Stimulated activated CD4-positive, alpha-beta T cell treated with anti-CD3 and anti-CD28 coated beads, TNF-alpha, amount 100 ng/mL, for 48 hours (primary cell): ENCODE data around the gene ABL2.

ENCODE experiments used
- DNase-seq, 3 donors: peaks; one replicate each; pipeline ENCODE4 v3.0.0-alpha.2; 2020; ENCODE audit warnings: low read depth in 3 of 3

Gene ABL2

GRCh38 chr1:179094818-179095217, 134.7 kb downstream of the ABL2 start:
- DNase-seq = no peak

- no peak for DNase-seq
Measured at GRCh38 chr1:179092896-179093461, 136.5 kb downstream of the ABL2 start.

DNA sequence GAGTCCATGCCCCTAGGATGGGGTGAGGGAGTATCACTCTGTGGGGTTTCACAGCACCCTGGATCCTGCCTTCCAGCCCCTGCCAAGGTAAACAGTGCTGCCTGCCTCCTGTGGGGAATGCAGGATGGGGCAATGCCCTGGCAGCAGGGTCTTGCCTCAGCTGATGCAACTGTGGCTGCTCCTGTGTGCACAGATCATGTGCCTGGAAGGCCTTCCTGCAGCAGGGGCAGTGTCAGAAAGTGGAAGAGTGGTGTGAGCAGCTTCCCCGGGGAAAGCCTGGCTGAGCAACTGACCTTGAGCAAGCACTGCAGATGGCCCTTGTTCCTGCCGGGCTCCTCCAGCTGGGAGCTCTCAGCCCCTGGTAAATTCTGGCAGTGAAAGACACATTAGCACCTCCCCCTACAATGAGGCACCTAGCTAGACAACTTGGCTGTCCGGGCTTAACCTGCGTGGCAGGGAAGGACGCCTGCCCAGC, 137.7 kb downstream of the ABL2 start:
- DNase-seq = no peak

DNA sequence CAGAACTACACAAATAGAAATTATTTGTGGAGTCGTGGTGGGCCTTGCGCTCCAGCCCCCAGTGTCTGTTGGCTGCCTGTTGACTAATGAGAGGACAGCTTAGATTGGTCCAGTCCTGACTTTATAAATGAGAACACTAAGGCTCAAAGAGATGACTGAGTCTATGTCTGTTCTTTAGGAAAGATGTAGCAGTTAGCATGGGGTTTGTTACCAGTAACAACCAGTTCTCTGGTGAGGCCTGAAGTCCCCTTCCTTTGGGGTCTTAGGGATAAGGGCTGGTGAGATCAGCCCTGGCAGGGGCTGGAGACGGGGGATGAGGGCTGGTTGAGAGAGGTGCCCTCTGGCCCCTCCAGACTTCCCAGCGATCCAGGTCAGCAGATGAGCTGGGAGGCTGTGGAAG, 138.6 kb downstream of the ABL2 start:
- no peak for DNase-seq

DNA sequence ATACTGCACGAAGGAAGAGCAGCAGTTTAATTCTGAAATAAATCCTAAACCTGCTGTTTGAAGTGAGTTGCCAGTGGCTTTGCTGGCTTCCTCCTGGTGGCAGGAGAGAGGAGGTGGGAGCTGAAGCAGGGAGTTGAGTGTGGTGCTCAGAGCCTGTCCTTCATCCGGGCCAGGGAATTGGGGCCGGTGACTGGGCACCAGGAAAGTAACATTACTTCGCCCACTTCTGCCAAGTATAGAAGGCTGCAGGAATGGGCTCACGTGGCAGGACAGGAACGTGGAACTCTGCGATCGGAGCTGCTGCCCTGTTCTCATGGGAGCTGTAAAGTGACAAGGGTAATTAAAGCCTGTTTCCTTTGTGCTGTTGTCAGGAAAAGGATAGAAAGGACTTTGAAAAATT, 139.0 kb downstream of the ABL2 start:
- DNase-seq = no peak

DNA sequence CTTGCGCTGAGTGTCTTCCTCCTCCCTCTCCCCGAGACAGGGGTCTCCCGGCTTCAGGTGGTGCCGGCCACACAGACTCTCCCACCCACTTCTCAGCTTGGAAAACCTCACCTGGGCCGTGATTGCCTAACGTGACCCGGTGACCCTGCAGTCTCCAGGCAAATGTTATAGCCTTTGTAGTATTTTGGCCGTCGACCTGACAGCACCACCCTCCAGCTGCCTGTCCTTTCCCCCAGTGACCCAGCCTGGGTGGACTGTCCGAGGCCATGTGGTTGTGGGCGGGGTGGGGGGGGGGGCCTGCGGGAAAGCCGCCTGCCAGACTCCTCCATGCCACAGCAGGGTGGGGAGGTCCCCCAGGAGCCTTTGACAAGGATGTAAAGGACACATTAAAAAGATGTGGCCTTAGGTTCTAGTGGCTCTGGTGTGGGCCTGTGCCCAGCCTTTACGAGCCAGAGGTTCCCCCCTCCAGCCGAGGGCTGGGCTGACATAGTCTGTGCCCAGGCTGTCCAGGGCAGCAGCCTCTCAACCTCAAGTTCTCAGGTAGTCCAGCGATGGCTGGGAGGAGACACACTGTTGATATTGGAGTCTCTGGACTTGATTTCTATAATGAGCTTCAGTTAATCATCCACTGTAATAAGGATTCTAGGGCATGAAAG, 139.5 kb downstream of the ABL2 start:
- DNase-seq = no peak

- DNase-seq = no peak
Measured at GRCh38 chr1:179087665-179088064, 141.8 kb downstream of the ABL2 start.

DNA sequence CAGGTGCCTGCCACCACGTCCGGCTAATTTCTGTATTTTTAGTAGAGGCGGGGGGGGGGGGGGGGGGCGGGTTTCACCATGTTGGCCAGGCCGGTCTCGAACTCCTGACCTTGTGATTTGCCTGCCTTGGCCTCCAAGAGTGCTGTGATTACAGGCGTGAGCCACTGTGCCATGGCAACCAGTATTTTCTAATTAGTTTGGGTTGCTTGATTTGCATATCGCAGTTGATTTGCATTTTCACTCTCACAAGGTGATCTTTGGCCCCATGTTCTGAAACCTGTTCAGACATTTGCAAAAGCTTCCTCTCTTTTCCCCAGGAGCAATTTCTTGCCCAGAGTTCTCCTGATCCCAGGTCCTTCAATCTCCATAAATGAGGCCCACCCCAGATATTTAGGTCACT, 145.9 kb downstream of the ABL2 start:
- no peak for DNase-seq

DNA sequence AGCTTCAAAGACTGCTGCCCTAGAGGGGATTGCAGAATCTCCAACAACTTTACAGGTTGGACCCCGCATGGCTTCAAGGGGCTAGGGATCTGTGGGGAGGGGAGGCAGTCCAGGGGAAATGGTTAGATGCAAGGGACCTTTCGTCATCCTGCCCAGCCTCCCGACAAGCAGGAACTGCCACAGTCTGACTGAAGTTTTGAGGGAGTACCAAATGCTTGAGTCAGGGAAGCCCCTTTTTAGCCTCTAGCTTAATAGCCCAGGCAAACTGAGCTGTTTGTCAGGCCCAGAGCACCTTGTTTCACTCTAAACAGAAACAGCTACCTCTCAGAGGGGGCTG, 146.5 kb downstream of the ABL2 start:
- DNase-seq = peak in 1 of 3 donors; percentile 8

- DNase-seq = peak in 1 of 3 donors; percentile 9
Measured at GRCh38 chr1:179082333-179082998, 147.0 kb downstream of the ABL2 start.

DNA sequence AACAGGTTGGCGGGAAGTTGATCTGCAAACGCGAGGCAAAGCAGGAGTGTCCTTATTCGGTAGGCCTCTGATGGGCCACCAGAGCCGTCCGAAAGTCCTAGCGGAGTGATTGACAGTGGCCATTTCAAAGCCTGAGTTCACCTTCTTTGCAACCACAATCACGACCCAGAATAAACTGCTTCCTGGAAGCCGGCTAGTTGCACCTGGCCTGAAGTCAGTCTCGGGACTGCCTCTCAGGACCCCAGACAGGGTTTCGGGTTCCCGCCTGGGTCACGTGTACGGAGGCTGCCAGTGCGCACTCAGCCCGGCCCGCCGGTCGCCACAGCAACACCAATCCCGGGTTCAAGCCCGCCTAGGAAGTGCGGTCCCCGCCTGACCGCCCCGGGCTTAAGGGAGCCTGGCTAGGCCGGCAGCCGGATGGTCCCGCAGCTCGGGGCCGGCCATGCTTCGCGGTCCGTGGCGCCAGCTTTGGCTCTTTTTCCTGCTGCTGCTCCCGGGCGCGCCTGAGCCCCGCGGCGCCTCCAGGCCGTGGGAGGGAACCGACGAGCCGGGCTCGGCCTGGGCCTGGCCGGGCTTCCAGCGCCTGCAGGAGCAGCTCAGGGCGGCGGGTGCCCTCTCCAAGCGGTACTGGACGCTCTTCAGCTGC, 147.7 kb downstream of the ABL2 start, which contains the start of gene TOR3A:
TSS of gene TOR3A (plus strand) at position 384 of the 646 bp plus-strand sequence. CDS start at position 443, 59 bp downstream.
- peak; percentile 63 to 75 (median 70) for DNase-seq

DNA sequence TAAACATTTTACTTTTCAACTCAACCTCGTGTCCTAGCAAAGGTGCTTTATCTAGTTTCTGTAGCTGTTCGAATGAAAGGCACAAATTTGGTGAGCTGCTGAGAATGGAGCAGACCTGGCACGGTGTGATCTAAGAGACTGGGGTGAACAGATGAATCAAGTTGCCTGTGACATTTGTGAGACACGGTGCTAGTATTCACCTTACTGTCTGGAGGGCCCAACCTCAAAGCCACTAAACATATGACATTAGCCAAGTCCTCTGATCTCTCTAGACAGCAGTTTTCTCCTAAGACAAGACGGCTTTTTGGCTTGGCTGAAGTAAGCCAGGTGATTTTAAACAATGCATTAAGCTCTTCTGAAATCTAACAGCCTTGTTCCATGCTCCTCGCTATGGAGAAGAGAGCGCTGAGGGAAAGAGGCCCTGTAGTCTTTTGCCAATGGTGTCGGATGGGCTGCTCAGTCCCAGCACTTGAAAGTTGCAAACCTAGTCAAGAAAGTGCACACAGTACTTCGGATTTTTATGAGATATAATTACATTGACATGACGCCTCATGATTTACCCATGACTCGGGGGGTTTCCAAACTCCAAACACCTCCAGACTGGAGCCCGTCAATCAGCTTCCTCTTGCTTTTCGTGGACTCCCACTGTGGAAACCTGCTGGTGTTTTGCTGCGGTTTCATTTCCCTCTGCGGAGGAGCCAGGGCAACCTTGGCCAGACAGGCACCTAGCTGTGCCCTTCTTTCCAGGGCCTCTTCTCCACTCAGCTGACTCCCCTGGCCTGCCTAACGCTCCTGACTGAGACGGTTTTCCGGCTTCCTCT, 148.4 kb downstream of the ABL2 start:
- peak in 1 of 3 donors; percentile 18 for DNase-seq

DNA sequence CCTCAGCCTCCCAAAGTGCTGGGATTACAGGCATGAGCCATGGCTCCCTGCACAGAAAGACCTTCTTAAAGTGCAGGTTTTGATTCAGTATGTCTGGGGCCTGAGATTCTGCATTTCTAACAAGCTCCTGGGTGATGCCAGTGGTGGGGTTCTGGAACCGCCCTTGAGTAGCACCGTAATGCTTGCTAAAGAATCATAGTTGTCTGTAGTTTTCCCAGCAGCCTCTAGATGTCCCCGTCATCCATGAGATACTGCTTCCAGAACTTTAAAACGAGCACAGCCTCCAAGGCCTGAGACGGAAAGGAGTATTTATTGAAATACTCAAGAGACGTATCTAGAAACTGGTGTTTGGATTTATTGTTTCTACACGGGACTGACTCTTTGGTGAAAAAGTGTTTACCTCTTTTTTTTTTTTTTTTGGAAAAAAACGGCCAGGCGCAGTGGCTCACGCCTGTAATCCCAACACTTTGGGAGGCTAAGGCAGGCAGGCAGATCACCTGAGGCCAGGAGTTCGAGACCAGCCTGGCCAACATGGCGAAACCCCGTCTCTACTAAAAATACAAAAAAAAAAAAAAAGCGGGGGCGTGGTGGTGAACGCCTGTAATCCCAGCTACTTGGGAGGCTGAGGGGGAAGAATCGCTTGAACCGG, 150.2 kb downstream of the ABL2 start:
- peak in 1 of 3 donors; percentile 25 for DNase-seq

DNA sequence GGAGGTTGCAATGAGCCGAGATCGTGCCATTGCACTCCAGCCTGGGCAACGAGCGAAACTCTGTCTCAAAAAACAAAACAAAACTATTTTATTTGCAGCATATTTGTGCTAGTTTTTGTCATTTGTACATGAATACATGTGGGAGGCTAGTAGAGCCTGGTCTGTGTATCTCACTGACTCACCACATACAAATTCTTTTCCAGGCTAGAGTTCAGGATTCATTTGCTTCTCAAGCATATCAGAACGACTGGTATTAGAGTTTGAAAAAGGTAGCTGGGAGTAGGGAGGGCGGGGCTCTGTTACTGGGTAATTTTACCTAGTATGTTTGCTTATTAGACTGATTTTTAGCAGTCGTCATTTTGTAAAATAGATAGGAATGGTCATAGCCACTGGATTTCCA, 152.1 kb downstream of the ABL2 start:
- DNase-seq = no peak

- DNase-seq = no peak
Measured at GRCh38 chr1:179066471-179066870, 163.0 kb downstream of the ABL2 start.

- DNase-seq = no peak
Measured at GRCh38 chr1:179061360-179062282, 167.9 kb downstream of the ABL2 start.

DNA sequence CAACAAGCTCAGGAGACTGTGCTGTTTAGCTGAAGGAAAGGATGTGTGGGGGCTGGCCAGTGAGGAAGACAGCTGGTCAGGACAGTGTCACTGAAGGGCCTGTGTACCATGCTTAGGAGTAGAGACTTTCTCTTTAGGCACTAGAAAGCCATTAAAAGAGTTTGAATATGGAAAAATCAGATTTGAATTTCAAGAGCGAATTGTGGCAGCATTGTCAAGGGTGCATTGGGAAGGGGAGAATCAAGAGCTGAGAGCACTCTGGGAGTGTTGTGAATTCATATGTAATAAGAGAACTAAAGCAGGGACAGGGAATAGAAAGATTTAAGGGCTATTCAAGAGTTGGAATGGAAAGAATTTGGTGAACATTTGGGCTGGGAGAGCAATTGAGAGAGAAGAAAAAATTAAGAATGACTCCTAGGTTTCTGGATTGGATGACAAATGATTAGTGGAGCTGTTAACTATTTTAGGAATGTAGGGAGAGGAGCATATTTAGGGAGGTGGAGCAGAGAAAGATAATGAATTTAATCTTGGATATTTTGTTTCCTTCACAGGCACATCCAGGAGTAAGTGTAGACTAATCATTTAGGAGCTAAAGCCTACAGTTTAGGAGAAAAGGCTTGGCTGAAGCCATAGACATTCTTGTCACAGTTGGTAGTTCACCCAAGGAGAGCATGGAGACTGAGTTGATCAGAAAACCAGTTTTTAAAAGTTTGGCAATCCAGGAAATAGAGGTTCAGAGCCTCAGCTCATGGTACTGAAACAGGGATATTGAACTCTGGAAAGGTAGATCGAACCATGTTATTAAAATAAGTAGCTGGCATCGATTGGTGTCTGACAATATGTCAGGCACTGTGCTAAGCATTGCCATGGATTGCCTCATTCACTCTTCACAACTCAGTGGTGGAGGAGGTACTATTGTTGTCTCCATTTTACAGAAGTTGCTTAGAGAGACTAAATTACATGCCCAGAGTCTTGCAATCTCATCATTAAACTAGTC, 170.7 kb downstream of the ABL2 start:
- no peak for DNase-seq

DNA sequence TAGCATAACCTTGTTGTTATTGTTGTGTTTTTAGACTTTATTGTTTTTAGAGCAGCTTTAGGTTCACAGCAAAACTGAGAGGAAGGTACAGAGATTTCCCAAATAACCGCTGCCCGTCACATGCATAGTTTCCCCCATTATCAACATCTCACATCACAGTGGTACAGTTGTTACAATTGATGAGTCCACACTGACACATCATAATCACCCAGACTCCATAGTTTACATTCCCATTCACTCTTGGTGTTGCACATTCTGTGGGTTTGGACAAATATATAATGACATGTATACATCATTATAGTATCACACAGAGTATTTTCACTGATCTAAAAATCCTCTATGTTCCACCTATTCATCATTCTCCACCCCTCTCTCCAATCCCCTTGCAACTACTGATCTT, 173.5 kb downstream of the ABL2 start:
- no peak for DNase-seq

- no peak for DNase-seq
Measured at GRCh38 chr1:179053486-179053885, 176.0 kb downstream of the ABL2 start.
